Type B pancreatic cell (in vitro differentiated cells): Measurements from ENCODE around the gene CNTNAP2. TPM values are rescaled to one million over a fixed set of nuclear protein-coding genes. Genes with fewer than 3 reads are reported as not detected.

Experiments
- DNase-seq: peaks from one replicate; pipeline ENCODE4 v3.0.0; 2021; ENCODE audit warnings: mixed read lengths; ENCODE audit not compliant: unreplicated experiment; ENCODE audit errors: extremely low spot score
- H3K27ac Mint-ChIP-seq: 2 replicates; pipeline ENCODE4 v1.8.0; 2021; ENCODE audit warnings: mild to moderate bottlenecking, mixed read lengths
- H3K27me3 Mint-ChIP-seq: 2 replicates; pipeline ENCODE4 v1.8.0; 2021; ENCODE audit warnings: mixed read lengths
- H3K36me3 Mint-ChIP-seq: 2 replicates; pipeline ENCODE4 v1.8.0; 2021; ENCODE audit warnings: mixed read lengths
- H3K4me1 Mint-ChIP-seq: one replicate; pipeline ENCODE4 v1.8.0; 2021; ENCODE audit warnings: mixed read lengths; ENCODE audit not compliant: unreplicated experiment
- H3K4me3 Mint-ChIP-seq: 2 replicates; pipeline ENCODE4 v1.8.0; 2021; ENCODE audit warnings: mild to moderate bottlenecking, mixed read lengths
- H3K9me3 Mint-ChIP-seq: 2 replicates; pipeline ENCODE4 v1.8.0; 2021; ENCODE audit warnings: mixed read lengths
- CTCF ChIP-seq: fragments of 200-600 bp; sonication (generic); conservative IDR thresholded peaks from 2 replicates; pipeline ENCODE4 v1.5.0; 2021; ENCODE audit warnings: antibody characterized with exemption, mild to moderate bottlenecking
- total RNA-seq: library from RNA; stranded (reverse); gene quantifications from 2 replicates; pipeline ENCODE4 v1.2.1, GENCODE V29; 2021; ENCODE audit warnings: low replicate concordance

CNTNAP2 gene
- total RNA-seq, 1 donor from 2014 or later: 26.8 TPM

- Mint-ChIP-seq H3K4me3 (no peak overlapping the region), H3K27me3 (peaks cover 7% of the 10 kb centered on the region), H3K27ac (no peak overlapping the region), H3K9me3 (peaks cover 8% of the 10 kb centered on the region), H3K4me1 (no peaks in the 10 kb centered on the region), H3K36me3 (peaks cover 6% of the 10 kb centered on the region)
- DNase-seq: no peak
- no peak for TF ChIP-seq CTCF
These were observed 2096.1 kb downstream of the CNTNAP2 start for GRCh38 chr7:148212731-148213130.

- no peak overlapping the region for H3K27ac Mint-ChIP-seq
These were observed 2097.5 kb downstream of the CNTNAP2 start for GRCh38 chr7:148214101-148214500.

GRCh38 chr7:148218603-148219002 is 2102.0 kb downstream of the CNTNAP2 start:
- no peak for DNase-seq
- Mint-ChIP-seq H3K9me3 (peaks cover 8% of the 10 kb centered on the region), H3K36me3 (peaks cover 6% of the 10 kb centered on the region), H3K4me3 (no peak overlapping the region), H3K27me3 (peaks cover 9% of the 10 kb centered on the region), H3K4me1 (no peaks in the 10 kb centered on the region), H3K27ac (no peak overlapping the region)
- TF ChIP-seq CTCF: no peak

More at GRCh38 chr7:148214101-148214500, 2097.5 kb downstream of the CNTNAP2 start:
- no peak for TF ChIP-seq CTCF
- H3K4me3 Mint-ChIP-seq: no peak overlapping the region
- peaks cover 8% of the 10 kb centered on the region for H3K9me3 Mint-ChIP-seq
- H3K36me3 Mint-ChIP-seq: peaks cover 6% of the 10 kb centered on the region
- H3K4me1 Mint-ChIP-seq: no peaks in the 10 kb centered on the region
- H3K27me3 Mint-ChIP-seq: peaks cover 7% of the 10 kb centered on the region
- DNase-seq: no peak

- Mint-ChIP-seq H3K4me1 (peaks cover 8% of the 10 kb centered on the region), H3K36me3 (no peaks in the 10 kb centered on the region), H3K27me3 (peaks cover 6% of the 10 kb centered on the region), H3K27ac (no peak overlapping the region), H3K4me3 (no peak overlapping the region), H3K9me3 (no peaks in the 10 kb centered on the region)
- no peak for TF ChIP-seq CTCF
- DNase-seq: no peak
These were observed 2106.1 kb downstream of the CNTNAP2 start for GRCh38 chr7:148222721-148223120.

GRCh38 chr7:148223160-148223559 is 2106.6 kb downstream of the CNTNAP2 start:
- no peak overlapping the region for H3K4me3 Mint-ChIP-seq
- DNase-seq: no peak

More at GRCh38 chr7:148223160-148223559, 2106.6 kb downstream of the CNTNAP2 start:
- Mint-ChIP-seq H3K4me1 (peaks cover 8% of the 10 kb centered on the region), H3K27me3 (peaks cover 6% of the 10 kb centered on the region), H3K36me3 (no peaks in the 10 kb centered on the region), H3K9me3 (no peaks in the 10 kb centered on the region), H3K27ac (no peak overlapping the region)
- no peak for TF ChIP-seq CTCF
